Fibroblast of upper back skin (primary cell): ENCODE data around the gene IL36RN.

Source experiments
- DNase-seq: peaks from one replicate; pipeline ENCODE4 v3.0.0-alpha.2; 2013

Gene IL36RN

GRCh38 chr2:113104054-113104611, 45.1 kb downstream of the IL36RN start:
- DNase-seq = peak; percentile 55

GRCh38 chr2:113105047-113105785, 46.2 kb downstream of the IL36RN start:
- peak; percentile 51 for DNase-seq

- no peak for DNase-seq
Observed at GRCh38 chr2:113111121-113111520, 52.1 kb downstream of the IL36RN start.

GRCh38 chr2:113111823-113112287, 52.9 kb downstream of the IL36RN start:
- no peak for DNase-seq

- no peak for DNase-seq
Observed at GRCh38 chr2:113112441-113112840, 53.4 kb downstream of the IL36RN start.

- DNase-seq = no peak
Observed at GRCh38 chr2:113112871-113113270, 53.9 kb downstream of the IL36RN start.

- DNase-seq = no peak
Observed at GRCh38 chr2:113113807-113114206, 54.8 kb downstream of the IL36RN start.
